HG02759 (cell line): Measurements from ENCODE around the gene ZFAND2A.

ENCODE experiments used
- ATAC-seq: cut with Tn5 transposase; IDR thresholded peaks from one replicate; pipeline ENCODE4 v1.9.1; 2021; ENCODE audit warnings: mild to moderate bottlenecking, moderate library complexity; ENCODE audit not compliant: unreplicated experiment

ZFAND2A gene

GRCh38 chr7:1109581-1110310, 50.2 kb downstream of the ZFAND2A start:
- no peak for ATAC-seq

DNA sequence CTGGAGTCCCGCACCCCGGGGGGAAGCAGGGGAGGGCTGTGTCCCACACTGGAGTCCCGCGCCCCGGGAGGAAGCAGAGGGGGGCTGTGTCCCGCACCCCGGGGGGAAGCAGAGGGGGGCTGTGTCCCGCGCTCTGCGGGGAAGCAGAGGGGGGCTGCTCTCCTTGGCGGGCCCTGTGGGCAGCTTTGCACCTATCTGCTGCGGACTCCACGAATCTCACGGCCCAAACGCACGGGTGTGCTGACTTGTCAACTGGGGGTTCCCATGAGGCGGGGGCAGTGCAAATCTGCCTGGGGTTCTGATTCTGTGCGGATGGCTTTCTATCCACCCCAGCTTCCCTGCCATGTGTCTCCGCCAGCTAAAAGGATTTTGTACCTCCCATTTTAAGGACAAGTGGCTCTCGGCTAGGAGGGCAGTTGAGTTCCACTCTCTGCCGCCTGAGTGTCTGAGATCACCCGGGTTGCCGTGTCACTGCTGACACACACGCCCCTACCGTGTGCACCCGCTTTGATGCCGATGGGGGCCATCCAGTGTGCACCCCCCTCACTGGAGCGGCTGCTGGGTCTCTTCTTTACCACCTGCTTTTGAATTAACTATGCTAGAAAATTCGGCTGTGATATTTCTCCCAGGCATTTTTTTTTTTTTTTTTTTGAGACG, 51.6 kb downstream of the ZFAND2A start:
- no peak for ATAC-seq

GRCh38 chr7:1106793-1107421, 53.1 kb downstream of the ZFAND2A start:
- ATAC-seq: no peak

DNA sequence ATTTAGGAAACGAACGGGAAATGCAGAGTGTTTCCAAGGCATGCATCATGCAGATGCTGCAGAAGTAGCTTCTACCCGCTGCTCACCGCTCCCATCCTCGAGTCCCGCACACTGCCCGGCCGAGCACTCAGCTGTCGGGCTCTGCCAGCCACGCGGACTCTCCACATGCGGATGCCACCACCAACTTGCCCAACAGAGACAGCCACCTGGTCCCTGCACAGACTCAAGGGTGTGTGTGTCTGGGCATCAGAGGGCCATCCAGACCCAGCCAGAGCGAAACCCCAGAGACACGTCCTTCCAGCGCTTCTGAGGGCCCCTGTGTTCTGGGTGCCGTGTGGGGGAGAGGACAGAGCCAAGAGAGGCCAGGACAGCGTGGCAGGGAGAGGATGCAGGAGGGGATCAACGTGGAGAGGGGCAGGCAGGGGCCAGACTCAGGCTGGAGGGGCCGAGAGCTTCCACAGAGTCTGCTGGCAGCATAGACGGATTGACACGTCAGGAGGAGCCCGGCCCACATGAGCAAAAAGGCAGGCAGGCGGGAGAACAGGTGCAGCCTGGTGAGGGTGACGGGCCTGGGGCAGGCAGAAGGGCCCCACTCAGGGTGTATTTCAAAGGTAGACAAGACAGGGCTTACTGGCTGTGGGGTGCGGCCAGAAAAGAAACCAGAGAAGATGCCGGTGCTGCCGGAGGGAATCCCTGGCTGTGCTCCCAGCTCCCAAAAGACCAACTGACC, 53.8 kb downstream of the ZFAND2A start:
- no peak for ATAC-seq

- ATAC-seq: peak; percentile 51
Observed at GRCh38 chr7:1105189-1105588, 54.8 kb downstream of the ZFAND2A start.

DNA sequence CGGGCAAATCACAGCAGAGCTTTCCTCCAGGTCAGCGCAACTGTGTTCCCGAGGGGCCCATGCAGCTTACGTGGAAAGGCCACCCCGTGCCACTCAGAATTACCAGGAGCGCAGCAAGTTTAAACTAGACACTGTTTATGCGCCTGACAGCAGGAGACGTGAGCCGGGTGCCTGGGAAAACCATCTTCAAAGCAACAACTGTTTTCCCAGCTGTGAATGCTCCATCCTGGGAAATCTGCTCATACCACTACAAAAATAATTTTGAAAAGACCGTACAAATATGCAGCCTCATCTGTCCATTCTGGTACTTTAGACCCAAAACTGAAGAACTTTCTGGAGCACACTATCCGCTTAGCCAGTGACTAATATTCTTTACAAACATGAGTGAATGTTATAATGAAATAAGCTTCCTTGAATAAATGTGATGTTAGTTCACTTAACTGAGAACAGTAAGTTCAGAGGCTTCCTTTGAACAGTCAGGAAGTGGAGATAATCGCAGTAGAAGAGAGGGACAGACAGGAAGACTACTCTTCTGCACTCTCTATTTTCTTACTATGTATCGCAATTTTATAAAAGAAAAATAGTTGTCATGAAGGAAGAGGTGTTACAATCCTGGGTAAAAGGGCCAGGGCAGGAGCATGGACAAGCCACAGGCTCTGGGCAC, 55.3 kb downstream of the ZFAND2A start:
- ATAC-seq: no peak

DNA sequence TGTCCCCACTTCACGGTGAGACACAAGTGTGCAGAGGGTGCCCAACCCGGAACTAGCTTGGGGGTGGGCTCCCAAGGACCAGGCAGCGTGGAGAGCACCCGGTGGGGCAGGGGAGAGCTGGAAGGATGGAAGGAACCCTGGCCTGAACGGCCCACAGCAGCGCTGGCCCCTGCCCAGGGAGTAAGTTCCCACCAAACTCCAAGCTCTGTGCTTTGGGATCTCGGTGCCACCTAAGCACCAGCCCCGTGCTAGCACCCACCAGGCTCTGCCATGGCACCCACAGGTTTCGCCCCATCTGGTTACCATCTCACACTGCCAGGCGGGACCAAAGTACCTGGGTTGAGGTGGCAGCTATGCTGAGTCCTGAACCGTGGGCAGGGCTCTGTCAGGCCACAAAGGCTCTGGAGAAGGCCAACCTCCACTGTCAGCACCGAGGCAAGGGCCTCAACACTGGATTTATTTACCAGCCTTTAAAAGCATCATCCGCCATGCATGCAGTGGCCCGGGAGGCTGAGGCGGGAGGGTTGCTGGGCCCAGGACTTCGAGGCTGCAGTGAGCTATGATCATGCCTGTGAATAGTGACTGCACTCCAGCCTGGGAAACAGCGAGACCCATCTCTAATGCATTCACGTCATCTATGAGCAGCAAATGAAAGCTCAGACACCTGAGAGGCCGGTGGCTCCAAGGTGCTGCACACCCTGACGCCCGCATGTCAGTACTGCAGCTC, 56.0 kb downstream of the ZFAND2A start:
- no peak for ATAC-seq

GRCh38 chr7:1103009-1103788, 56.8 kb downstream of the ZFAND2A start:
- ATAC-seq: peak; percentile 56
